SK-N-SH treated with all-trans-retinoic acid at 6 μM for 48 hours (cell line): ENCODE results near the gene SUPT3H.

ENCODE experiments used
- BACH2 ChIP-seq: fragments of 250-450 bp; sonication (Bioruptor Pico); IDR thresholded peaks from 2 replicates; pipeline ENCODE4 v1.9.0; 2021; ENCODE audit warnings: mild to moderate bottlenecking, borderline replicate concordance
- ESRRG ChIP-seq: fragments of 250-450 bp; sonication (Bioruptor Pico); IDR thresholded peaks from 2 replicates; pipeline ENCODE4 v1.6.1; 2021; ENCODE audit warnings: mild to moderate bottlenecking
- OSR1 ChIP-seq: fragments of 250-450 bp; sonication (Bioruptor Pico); IDR thresholded peaks from 2 replicates; pipeline ENCODE4 v1.8.0; 2022; ENCODE audit warnings: moderate library complexity, mild to moderate bottlenecking, inconsistent platforms
- PATZ1 ChIP-seq: fragments of 250-450 bp; sonication (Bioruptor Pico); IDR thresholded peaks from 2 replicates; pipeline ENCODE4 v1.8.0; 2020; ENCODE audit warnings: mild to moderate bottlenecking, moderate library complexity, borderline replicate concordance
- PPARA ChIP-seq: fragments of 250-450 bp; sonication (Bioruptor Pico); IDR thresholded peaks from 2 replicates; pipeline ENCODE4 v1.5.0; 2020; ENCODE audit warnings: mild to moderate bottlenecking, borderline replicate concordance
- ZFP3 ChIP-seq: fragments of 250-450 bp; sonication (Bioruptor Pico); IDR thresholded peaks from 2 replicates; pipeline ENCODE4 v1.5.0; 2020; ENCODE audit warnings: mild to moderate bottlenecking, moderate library complexity
- ZNF8 ChIP-seq: fragments of 450-650 bp; formaldehyde crosslinking; IDR thresholded peaks from 2 replicates; pipeline ENCODE4 v1.5.0; 2020; ENCODE audit warnings: mild to moderate bottlenecking, moderate library complexity

- TF ChIP-seq PATZ1 (CRISPR knock-in tag): no peak
- TF ChIP-seq OSR1 (CRISPR knock-in tag): no peak
- no peak for TF ChIP-seq PPARA
- TF ChIP-seq ZNF8 (CRISPR knock-in tag): no peak
- TF ChIP-seq ZFP3: no peak
- TF ChIP-seq BACH2 (CRISPR knock-in tag): no peak
- no peak for TF ChIP-seq ESRRG (CRISPR knock-in tag)
These were observed 527.9 kb downstream of the SUPT3H start for GRCh38 chr6:44849806-44850205.
